Tibial artery (tissue), 4 donors: Measurements from ENCODE around the gene AMFR.

ENCODE experiments used
- DNase-seq, 2 donors: peaks; one replicate each; pipeline ENCODE4 v3.0.0-alpha.2; 2019
- H3K27ac ChIP-seq, 2 donors: fragments of 200-600 bp; sonication (generic) in 1 of 2; 1 replicate in 1 of 2; 2 replicates in 1 of 2; pipeline ENCODE4 v1.5.1; 2018 to 2019; ENCODE audit warnings: mild to moderate bottlenecking in 1 of 2
- H3K27me3 ChIP-seq, 2 donors: fragments of 200-600 bp; sonication (generic) in 1 of 2; one replicate each; pipeline versions ENCODE4 v1.5.1 to v1.6.0; 2016 to 2019
- H3K36me3 ChIP-seq, 3 donors: fragments of 200-600 bp; sonication (generic) in 2 of 3; one replicate each; pipeline ENCODE4 v1.5.1; 2016 to 2019; ENCODE audit warnings: mild to moderate bottlenecking in 2 of 3
- H3K4me1 ChIP-seq, 4 donors: fragments of 200-600 bp; sonication (generic) in 2 of 4; 1 replicate in 3 of 4; 2 replicates in 1 of 4; pipeline ENCODE4 v1.5.1; 2016 to 2019
- H3K4me3 ChIP-seq, 2 donors: fragments of 200-600 bp; sonication (generic) in 1 of 2; 1 replicate in 1 of 2; 2 replicates in 1 of 2; pipeline ENCODE4 v1.5.1; 2018 to 2019; ENCODE audit warnings: mild to moderate bottlenecking in 2 of 2
- H3K9me3 ChIP-seq, 3 donors: fragments of 200-600 bp; sonication (generic) in 1 of 3; one replicate each; pipeline ENCODE4 v1.5.1; 2016 to 2019
- CTCF ChIP-seq, 2 experiments: fragments of 200-600 bp in 1 of 2; fragments of 450-650 bp in 1 of 2; IDR thresholded peaks; one replicate each; pipeline ENCODE4 v1.5.1; 2017 to 2019; ENCODE audit warnings: antibody characterized with exemption in 2 of 2, mild to moderate bottlenecking in 1 of 2, moderate library complexity in 1 of 2
- intact Hi-C: fragments of 100-400 bp; cut with DNase I; formaldehyde crosslinking; loops from one replicate; pipeline ENCODE4 v1.15.0; 2023; ENCODE audit warnings: low total_unique reads

The AMFR gene

GRCh38 chr16:56317998-56318826 lies 107.1 kb downstream of the AMFR start:
- DNase-seq: peak; percentile 82 to 89
- intact Hi-C loops: loop anchor here (5.0 kb wide), 1 partner anchor 371 kb away; no protein-coding TSS in a partner anchor

GRCh38 chr16:56316545-56316944 lies 108.8 kb downstream of the AMFR start:
- Histone ChIP-seq H3K9me3 (no peaks in the 10 kb centered on the region), H3K27me3 (no peaks in the 10 kb centered on the region), H3K27ac (no peak overlapping the region), H3K4me3 (no peak overlapping the region), H3K36me3 (no peaks in the 10 kb centered on the region), H3K4me1 (peaks cover 0 to 12% (median 4%) of the 10 kb centered on the region in 4 donors)
- intact Hi-C loops: loop anchor here (5.0 kb wide), 1 partner anchor 369 kb away; no protein-coding TSS in a partner anchor
- no peak for DNase-seq
- no peak for TF ChIP-seq CTCF (IDR thresholded peaks at IDR 0.05)

More at GRCh38 chr16:56317998-56318826, 107.1 kb downstream of the AMFR start:
- TF ChIP-seq CTCF (IDR thresholded peaks at IDR 0.05): peak; percentile 94 to 97
- H3K27ac ChIP-seq: no peak overlapping the region
- peaks cover 0 to 12% (median 4%) of the 10 kb centered on the region in 4 donors for H3K4me1 ChIP-seq
- no peaks in the 10 kb centered on the region for H3K27me3 ChIP-seq
- H3K36me3 ChIP-seq: no peaks in the 10 kb centered on the region
- H3K9me3 ChIP-seq: no peaks in the 10 kb centered on the region
- peak overlapping the region; percentile 35 to 38 for H3K4me3 ChIP-seq

DNA sequence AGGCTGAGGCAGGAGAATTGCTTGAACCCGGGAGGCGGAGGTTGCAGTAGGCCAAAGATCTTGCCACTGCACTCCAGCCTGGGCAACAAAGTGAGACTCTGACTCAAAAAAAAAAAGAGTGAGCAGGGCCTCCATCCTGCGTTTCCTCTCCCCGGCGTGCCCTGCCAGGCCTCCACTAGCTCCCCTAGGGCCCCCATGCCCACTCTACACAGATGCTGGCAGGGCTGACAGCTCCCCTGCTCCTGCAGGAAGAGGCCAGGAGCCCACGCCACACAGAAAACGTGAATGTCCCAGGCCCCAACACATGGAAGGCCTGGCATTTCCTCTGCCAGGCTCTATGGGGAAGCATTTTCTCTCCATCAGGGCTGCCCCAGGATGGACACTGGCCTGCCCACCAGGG lies 109.4 kb downstream of the AMFR start:
- H3K27me3 ChIP-seq: no peaks in the 10 kb centered on the region
- no peak overlapping the region for H3K4me3 ChIP-seq
- H3K27ac ChIP-seq: no peak overlapping the region
- intact Hi-C loops: loop anchor here (5.0 kb wide), 1 partner anchor 369 kb away; no protein-coding TSS in a partner anchor
- H3K9me3 ChIP-seq: no peaks in the 10 kb centered on the region
- no peak for DNase-seq
- TF ChIP-seq CTCF (IDR thresholded peaks at IDR 0.05): no peak
- peaks cover 0 to 12% (median 4%) of the 10 kb centered on the region in 4 donors for H3K4me1 ChIP-seq
- H3K36me3 ChIP-seq: no peaks in the 10 kb centered on the region

DNA sequence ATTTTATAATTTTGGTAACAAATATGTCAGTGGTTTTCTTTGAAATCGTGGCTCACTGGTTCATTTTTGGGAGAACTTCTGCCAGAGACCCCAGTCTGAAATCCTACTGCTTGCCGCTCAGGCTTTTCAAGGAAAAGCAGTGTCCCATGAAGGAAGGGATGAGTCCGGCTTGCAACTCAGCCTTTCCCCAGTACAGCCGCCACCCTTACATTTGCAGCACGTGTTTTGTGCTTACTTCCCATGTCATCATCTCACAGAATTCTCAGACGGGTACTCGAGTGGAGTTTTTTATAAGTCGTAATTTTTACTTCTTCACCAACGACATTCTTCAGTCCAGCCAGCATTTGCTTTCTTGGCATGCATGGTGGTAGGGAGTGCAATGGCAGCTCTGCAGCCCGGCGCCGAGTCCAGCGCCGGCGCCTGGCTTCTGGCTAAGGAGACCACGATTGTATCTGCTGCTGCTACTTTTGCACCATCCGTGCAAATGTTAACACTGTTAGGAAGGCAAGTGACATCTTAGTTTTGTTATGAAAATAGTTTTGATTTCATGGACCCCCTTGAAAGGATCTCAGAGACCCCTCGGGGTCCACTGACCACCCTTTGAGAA lies 111.0 kb downstream of the AMFR start:
- TF ChIP-seq CTCF (IDR thresholded peaks at IDR 0.05): no peak
- intact Hi-C loops: no loop called here
- no peak for DNase-seq
- Histone ChIP-seq H3K4me3 (no peak overlapping the region), H3K27me3 (no peaks in the 10 kb centered on the region), H3K4me1 (peaks cover 0 to 12% (median 4%) of the 10 kb centered on the region in 4 donors), H3K36me3 (no peaks in the 10 kb centered on the region), H3K9me3 (no peaks in the 10 kb centered on the region), H3K27ac (no peak overlapping the region)

- TF ChIP-seq CTCF (IDR thresholded peaks at IDR 0.05): no peak
- Histone ChIP-seq H3K36me3 (no peaks in the 10 kb centered on the region), H3K4me3 (no peak overlapping the region), H3K4me1 (no peaks in the 10 kb centered on the region), H3K27ac (no peak overlapping the region), H3K27me3 (no peaks in the 10 kb centered on the region), H3K9me3 (no peaks in the 10 kb centered on the region)
- intact Hi-C loops: no loop called here
- DNase-seq: no peak
These were observed 112.8 kb downstream of the AMFR start for GRCh38 chr16:56312556-56312955.
